ENCODE measurements around the gene CMTM3.
A peak's percentile ranks its signal among the peaks of the same experiment; 100 is the strongest.

Gene CMTM3

GRCh38 chr16:66569131-66569530 is 35.4 kb upstream of the CMTM3 start:
- no peak for DNase-seq (ENCODE audit: low spot score)
- TF ChIP-seq CTCF (IDR thresholded peaks at IDR 0.05; ENCODE audit: poor library complexity, severe bottlenecking) = no peak

DNA sequence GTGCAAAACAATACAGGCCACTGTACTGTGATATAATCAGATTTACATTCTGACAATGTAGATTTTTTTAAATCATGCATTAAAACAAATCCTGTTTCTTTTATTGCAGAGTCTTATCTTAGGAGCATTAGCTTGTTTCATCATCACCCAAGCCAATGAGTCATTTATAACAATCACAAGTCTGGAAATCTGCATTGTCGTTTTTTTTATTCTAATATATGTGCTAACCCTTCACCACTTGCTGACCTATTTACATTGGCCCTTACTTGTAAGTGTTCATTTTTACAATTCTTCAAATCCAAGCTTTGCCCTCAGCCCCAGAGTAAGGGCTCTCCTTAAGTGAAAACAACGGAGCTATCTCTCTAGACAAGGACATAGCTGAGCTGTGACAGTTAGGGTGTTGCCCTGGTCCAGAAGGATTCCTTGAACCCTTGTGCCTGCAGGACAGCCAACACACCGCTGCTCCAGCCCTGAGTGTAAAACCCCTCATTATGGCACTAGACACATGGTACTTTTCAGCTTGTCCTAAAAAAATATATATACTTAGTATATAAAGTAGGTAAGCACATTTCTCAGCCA is 34.6 kb upstream of the CMTM3 start:
- Histone ChIP-seq H3K4me3 (ENCODE audit: severe bottlenecking) (no peak overlapping the region), H3K4me1 (ENCODE audit: insufficient read depth, poor library complexity, severe bottlenecking) (peaks cover 15% of the 10 kb centered on the region), H3K27me3 (ENCODE audit: insufficient read depth, poor library complexity, severe bottlenecking) (no peaks in the 10 kb centered on the region), H3K27ac (ENCODE audit: poor library complexity, severe bottlenecking) (peak overlapping the region; percentile 20), H3K36me3 (ENCODE audit: low read depth) (peaks cover 32% of the 10 kb centered on the region), H3K9me3 (ENCODE audit: severe bottlenecking) (no peaks in the 10 kb centered on the region)
- TF ChIP-seq CTCF (IDR thresholded peaks at IDR 0.05; ENCODE audit: poor library complexity, severe bottlenecking) = no peak
- DNase-seq (ENCODE audit: low spot score) (no peak), ATAC-seq (ENCODE audit: low read depth) (peak; percentile 69)

More at GRCh38 chr16:66569131-66569530, 35.4 kb upstream of the CMTM3 start:
- H3K27ac ChIP-seq (ENCODE audit: poor library complexity, severe bottlenecking) = peak overlapping the region; percentile 20
- ATAC-seq (ENCODE audit: low read depth) = peak; percentile 60
- H3K27me3 ChIP-seq (ENCODE audit: insufficient read depth, poor library complexity, severe bottlenecking) = no peaks in the 10 kb centered on the region
- no peak overlapping the region for H3K4me3 ChIP-seq (ENCODE audit: severe bottlenecking)
- H3K36me3 ChIP-seq (ENCODE audit: low read depth) = peaks cover 38% of the 10 kb centered on the region
- H3K4me1 ChIP-seq (ENCODE audit: insufficient read depth, poor library complexity, severe bottlenecking) = peaks cover 15% of the 10 kb centered on the region
- H3K9me3 ChIP-seq (ENCODE audit: severe bottlenecking) = no peaks in the 10 kb centered on the region

GRCh38 chr16:66572356-66572755 is 32.1 kb upstream of the CMTM3 start:
- ATAC-seq (ENCODE audit: low read depth) = no peak
- peaks cover 13% of the 10 kb centered on the region for H3K36me3 ChIP-seq (ENCODE audit: low read depth)

DNA sequence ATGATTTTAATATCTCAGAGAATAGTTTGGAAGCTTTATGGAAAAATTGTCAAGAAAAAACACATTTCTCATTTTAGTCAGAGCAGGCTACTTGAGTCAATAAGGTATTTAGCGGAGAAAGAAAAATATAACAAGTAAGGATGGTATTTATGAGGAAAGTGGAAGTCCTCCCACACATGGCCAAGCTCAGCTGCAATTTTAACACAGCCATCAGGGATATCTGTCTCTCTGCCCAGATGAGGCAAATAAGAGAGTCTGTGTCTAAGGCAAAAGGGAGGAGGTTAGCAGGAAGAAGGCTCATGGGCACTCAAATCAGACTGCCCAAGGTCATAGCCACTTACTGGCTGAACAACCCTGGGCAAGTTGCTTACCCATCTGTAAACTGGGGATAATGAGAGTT is 30.4 kb upstream of the CMTM3 start:
- Histone ChIP-seq H3K4me1 (ENCODE audit: insufficient read depth, poor library complexity, severe bottlenecking) (peaks cover 11% of the 10 kb centered on the region), H3K9me3 (ENCODE audit: severe bottlenecking) (no peaks in the 10 kb centered on the region), H3K36me3 (ENCODE audit: low read depth) (peaks cover 3% of the 10 kb centered on the region; the same call in 1 of the 2 replicates), H3K27ac (ENCODE audit: poor library complexity, severe bottlenecking) (no peak overlapping the region), H3K4me3 (ENCODE audit: severe bottlenecking) (no peak overlapping the region), H3K27me3 (ENCODE audit: insufficient read depth, poor library complexity, severe bottlenecking) (no peaks in the 10 kb centered on the region)
- ATAC-seq (ENCODE audit: low read depth) (no peak), DNase-seq (ENCODE audit: low spot score) (no peak)
- TF ChIP-seq CTCF (IDR thresholded peaks at IDR 0.05; ENCODE audit: poor library complexity, severe bottlenecking) = no peak

More at GRCh38 chr16:66572356-66572755, 32.1 kb upstream of the CMTM3 start:
- no peak for TF ChIP-seq CTCF (IDR thresholded peaks at IDR 0.05; ENCODE audit: poor library complexity, severe bottlenecking)
- no peak overlapping the region for H3K4me3 ChIP-seq (ENCODE audit: severe bottlenecking)
- H3K9me3 ChIP-seq (ENCODE audit: severe bottlenecking) = no peaks in the 10 kb centered on the region
- H3K27ac ChIP-seq (ENCODE audit: poor library complexity, severe bottlenecking) = no peak overlapping the region
- H3K4me1 ChIP-seq (ENCODE audit: insufficient read depth, poor library complexity, severe bottlenecking) = peaks cover 15% of the 10 kb centered on the region
- no peak for DNase-seq (ENCODE audit: low spot score)
- H3K27me3 ChIP-seq (ENCODE audit: insufficient read depth, poor library complexity, severe bottlenecking) = no peaks in the 10 kb centered on the region

- Histone ChIP-seq H3K36me3 (ENCODE audit: low read depth) (peaks cover 3% of the 10 kb centered on the region; the same call in 1 of the 2 replicates), H3K27ac (ENCODE audit: poor library complexity, severe bottlenecking) (no peak overlapping the region), H3K9me3 (ENCODE audit: severe bottlenecking) (no peaks in the 10 kb centered on the region), H3K4me3 (ENCODE audit: severe bottlenecking) (no peak overlapping the region), H3K27me3 (ENCODE audit: insufficient read depth, poor library complexity, severe bottlenecking) (no peaks in the 10 kb centered on the region), H3K4me1 (ENCODE audit: insufficient read depth, poor library complexity, severe bottlenecking) (peaks cover 7% of the 10 kb centered on the region)
- ATAC-seq (ENCODE audit: low read depth) = no peak
- DNase-seq (ENCODE audit: low spot score) = no peak
- no peak for TF ChIP-seq CTCF (IDR thresholded peaks at IDR 0.05; ENCODE audit: poor library complexity, severe bottlenecking)
These were observed 30.0 kb upstream of the CMTM3 start for GRCh38 chr16:66574531-66574930.

Measured in RWPE2 (cell line).